NT2/D1 (cell line): Measurements from ENCODE around the gene CDH13.

Source experiments
- YY1 ChIP-seq: IDR thresholded peaks from 2 replicates; pipeline ENCODE4 v1.6.1; 2011; ENCODE audit not compliant: insufficient read length, insufficient read depth
- ZNF274 ChIP-seq: IDR thresholded peaks from 2 replicates; pipeline ENCODE4 v1.6.1; 2011; ENCODE audit warnings: mild to moderate bottlenecking, low read depth, low read length

DNA sequence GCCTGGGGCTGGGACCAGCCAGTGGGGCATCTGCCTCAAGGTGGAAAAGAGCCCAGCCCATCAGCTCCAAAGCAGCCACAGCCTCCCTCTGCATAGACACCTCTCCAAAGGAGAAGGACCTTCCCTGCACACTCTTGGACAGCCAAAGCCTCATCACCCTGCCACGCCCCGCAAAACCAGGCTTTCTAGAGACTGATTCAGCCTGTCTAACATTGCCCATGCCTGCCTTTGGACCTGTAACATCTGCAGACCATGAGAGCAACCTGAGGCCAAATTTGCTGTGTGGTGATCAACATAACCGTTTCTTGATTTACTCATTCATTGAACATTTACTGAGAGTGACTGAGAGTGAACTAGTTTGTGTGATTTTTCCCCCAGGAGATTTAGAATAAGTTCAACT is 961.3 kb downstream of the CDH13 start:
- no peak for TF ChIP-seq ZNF274
- no peak for TF ChIP-seq YY1
